Measurements from ENCODE around the gene DLL1.
"Not testable (repeated sequence)": the region's sequence is repeated elsewhere in the genome, so short reads cannot be mapped to it uniquely, and the experiment has no call there.

The DLL1 gene

GRCh38 chr6:170269846-170270541 lies 20.9 kb downstream of the DLL1 start:
- DNase-seq (ENCODE audit: extremely low read depth in 1 of 2, low read depth in 1 of 2): no peak

GRCh38 chr6:170269151-170269845 lies 21.6 kb downstream of the DLL1 start:
- no peak for DNase-seq (ENCODE audit: extremely low read depth in 1 of 2, low read depth in 1 of 2)

GRCh38 chr6:170268216-170269129 lies 22.4 kb downstream of the DLL1 start:
- no peak for DNase-seq (ENCODE audit: extremely low read depth in 1 of 2, low read depth in 1 of 2)

- no peak for DNase-seq (ENCODE audit: extremely low read depth in 1 of 2, low read depth in 1 of 2)
These were observed 23.2 kb downstream of the DLL1 start for GRCh38 chr6:170267688-170268087.

- DNase-seq (ENCODE audit: extremely low read depth in 1 of 2, low read depth in 1 of 2): no peak
These were observed 24.6 kb downstream of the DLL1 start for GRCh38 chr6:170266061-170266825.

GRCh38 chr6:170265655-170266054 lies 25.2 kb downstream of the DLL1 start:
- no peak for DNase-seq (ENCODE audit: extremely low read depth in 1 of 2, low read depth in 1 of 2)

GRCh38 chr6:170264644-170265043 lies 26.2 kb downstream of the DLL1 start:
- DNase-seq (ENCODE audit: extremely low read depth in 1 of 2, low read depth in 1 of 2): not testable (repeated sequence)

- no peak for DNase-seq (ENCODE audit: extremely low read depth in 1 of 2, low read depth in 1 of 2)
These were observed 26.8 kb downstream of the DLL1 start for GRCh38 chr6:170264086-170264485.

- DNase-seq (ENCODE audit: extremely low read depth in 1 of 2, low read depth in 1 of 2): no peak
These were observed 27.5 kb downstream of the DLL1 start for GRCh38 chr6:170263410-170263809.

- DNase-seq (ENCODE audit: extremely low read depth in 1 of 2, low read depth in 1 of 2): no peak
These were observed 28.3 kb downstream of the DLL1 start for GRCh38 chr6:170262489-170263088.

- no peak for DNase-seq (ENCODE audit: extremely low read depth in 1 of 2, low read depth in 1 of 2)
These were observed 29.0 kb downstream of the DLL1 start for GRCh38 chr6:170261643-170262488.

GRCh38 chr6:170260686-170261085 lies 30.2 kb downstream of the DLL1 start:
- DNase-seq (ENCODE audit: extremely low read depth in 1 of 2, low read depth in 1 of 2): no peak

GRCh38 chr6:170259278-170259677 lies 31.6 kb downstream of the DLL1 start:
- no peak for DNase-seq (ENCODE audit: extremely low read depth in 1 of 2, low read depth in 1 of 2)

- DNase-seq (ENCODE audit: extremely low read depth in 1 of 2, low read depth in 1 of 2): no peak
These were observed 32.5 kb downstream of the DLL1 start for GRCh38 chr6:170258407-170258806.

- DNase-seq (ENCODE audit: extremely low read depth in 1 of 2, low read depth in 1 of 2): no peak
These were observed 33.5 kb downstream of the DLL1 start for GRCh38 chr6:170257376-170257775.

- no peak for DNase-seq (ENCODE audit: extremely low read depth in 1 of 2, low read depth in 1 of 2)
These were observed 34.2 kb downstream of the DLL1 start for GRCh38 chr6:170256641-170257040.

- DNase-seq (ENCODE audit: extremely low read depth in 1 of 2, low read depth in 1 of 2): no peak
These were observed 35.3 kb downstream of the DLL1 start for GRCh38 chr6:170255426-170256125.

GRCh38 chr6:170254315-170255213 lies 36.3 kb downstream of the DLL1 start:
- DNase-seq (ENCODE audit: extremely low read depth in 1 of 2, low read depth in 1 of 2): no peak

Data from activated CD8-positive, alpha-beta memory T cell treated with anti-CD3 and anti-CD28 coated beads for 1 hour (primary cell).